Adrenal gland (tissue), 5 donors: ENCODE results near the gene PSG1.
"Not testable (repeated sequence)": the region's sequence is repeated elsewhere in the genome, so short reads cannot be mapped to it uniquely, and the experiment has no call there.

Experiments
- CTCF ChIP-seq, 6 experiments: fragments of 450-650 bp in 4 of 6; fragments of 200-600 bp in 2 of 6; sonication (generic) in 1 of 6; IDR thresholded peaks; 1 replicate in 5 of 6; 2 replicates in 1 of 6; pipeline versions ENCODE4 v1.5.1 to v1.8.0; 2016 to 2021; ENCODE audit warnings: antibody characterized with exemption in 6 of 6, mild to moderate bottlenecking in 2 of 6, moderate library complexity in 1 of 6
- POLR2A ChIP-seq, 2 donors: fragments of 450-650 bp; IDR thresholded peaks; one replicate each; pipeline ENCODE4 v1.6.1; 2017; ENCODE audit warnings: antibody characterized with exemption in 2 of 2, mild to moderate bottlenecking in 2 of 2, moderate library complexity in 1 of 2
- donor health status: DM: no; HTN: no; CAD: no.

DNA sequence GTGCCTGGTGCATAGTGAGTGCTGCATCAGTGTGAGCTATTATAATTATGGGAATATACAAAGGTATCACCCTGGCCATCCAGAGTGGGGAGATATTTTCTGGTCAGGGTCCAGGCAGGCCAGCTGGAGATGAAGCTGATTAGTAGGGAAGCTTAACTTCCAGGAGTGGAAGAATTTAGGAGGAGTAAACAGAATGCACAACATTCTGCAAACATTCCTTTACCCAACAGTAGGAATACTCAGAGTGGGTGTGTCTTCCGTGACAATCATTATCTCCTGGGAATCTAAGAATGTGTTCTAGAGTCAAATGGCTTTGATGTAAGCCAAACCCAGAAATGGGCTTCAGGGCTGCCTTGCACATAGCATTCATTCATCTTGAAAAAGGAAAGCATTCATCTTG, 19.1 kb upstream of the PSG1 start:
- not testable (repeated sequence) for TF ChIP-seq CTCF, POLR2A (IDR thresholded peaks at IDR 0.05)
